ENCODE measurements around the gene B2M. TPM values are rescaled to one million over a fixed set of nuclear protein-coding genes. Genes with fewer than 3 reads are reported as not detected.
A peak's percentile ranks its signal among the peaks of the same experiment; 100 is the strongest.
"Not testable (repeated sequence)": the region's sequence is repeated elsewhere in the genome, so short reads cannot be mapped to it uniquely, and the experiment has no call there.

Gene B2M
- total RNA-seq, 2 donors from 2014 or later: 2,989 to 7,967 TPM

DNA sequence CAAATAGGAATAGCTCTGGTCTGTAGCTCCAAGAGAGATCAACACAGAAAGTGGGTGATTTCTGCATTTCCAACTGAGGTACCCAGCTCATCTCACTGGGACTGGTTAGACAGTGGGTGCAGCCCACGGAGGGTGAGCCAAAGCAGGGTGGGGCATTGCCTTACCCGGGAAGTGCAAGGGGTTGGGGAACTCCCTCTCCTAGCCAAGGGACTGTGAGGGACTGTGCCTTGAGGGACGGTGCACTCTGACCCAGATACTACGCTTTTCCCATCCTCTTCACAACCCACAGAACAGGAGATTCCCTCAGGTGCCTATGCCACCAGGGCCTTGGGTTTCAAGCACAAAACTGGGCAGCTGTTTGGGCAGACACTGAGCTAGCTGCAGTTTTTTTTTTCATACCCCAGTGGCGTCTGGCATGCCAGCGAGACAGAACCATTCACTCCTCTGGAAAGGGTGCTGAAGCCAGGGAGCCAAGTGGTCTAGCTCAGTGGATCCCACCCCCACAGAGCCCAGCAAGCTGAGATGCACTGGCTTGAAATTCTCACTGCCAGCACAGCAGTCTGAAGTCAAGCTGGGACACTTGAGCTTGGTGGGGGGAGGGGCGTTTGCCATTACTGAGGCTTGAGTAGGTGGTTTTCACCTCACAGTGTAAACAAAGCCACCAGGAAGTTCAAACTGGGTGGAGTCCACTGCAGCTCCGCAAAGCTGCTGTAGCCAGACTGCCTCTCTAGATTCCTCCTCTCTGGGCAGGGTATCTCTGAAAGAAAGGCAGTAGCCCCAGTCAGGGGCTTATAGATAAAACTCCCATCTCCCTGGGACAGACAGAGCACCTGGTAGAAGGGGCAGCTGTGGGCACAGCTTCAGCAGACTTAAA lies 28.3 kb upstream of the B2M start:
- Mint-ChIP-seq H3K4me3 (peak overlapping the region; percentile 72), H3K9me3 (peaks cover 18% of the 10 kb centered on the region), H3K27ac (peak overlapping the region; percentile 77 to 93), H3K36me3 (peaks cover 34% of the 10 kb centered on the region), H3K4me1 (ENCODE audit: low read depth in 2 of 2) (peaks cover 78 to 82% of the 10 kb centered on the region in 2 donors)
- ATAC-seq (peak; percentile 76 to 78), DNase-seq (ENCODE audit: low spot score) (peak; percentile 86)
- H3K27me3 Mint-ChIP-seq: not testable (repeated sequence)

DNA sequence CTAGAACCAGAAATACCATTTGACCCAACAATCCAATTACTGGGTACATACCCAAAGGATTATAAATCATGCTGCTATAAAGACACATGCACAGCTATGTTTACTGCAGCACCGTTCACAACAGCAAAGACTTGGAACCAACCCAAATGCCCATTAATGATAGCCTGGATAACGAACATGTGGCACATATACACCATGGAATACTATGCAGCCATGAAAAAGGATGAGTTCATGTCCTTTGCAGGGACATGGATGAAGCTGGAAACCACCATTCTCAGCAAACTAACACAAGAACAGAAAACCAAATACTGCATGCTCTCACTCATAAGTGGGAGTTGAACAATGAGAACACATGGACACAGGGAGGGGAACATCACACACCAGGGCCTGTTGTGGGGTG lies 22.0 kb upstream of the B2M start:
- peaks cover 40 to 41% of the 10 kb centered on the region in 2 donors for H3K4me1 Mint-ChIP-seq (ENCODE audit: low read depth in 2 of 2)
- H3K36me3 Mint-ChIP-seq: peaks cover 29% of the 10 kb centered on the region
- not testable (repeated sequence) for H3K4me3 Mint-ChIP-seq; H3K27me3 Mint-ChIP-seq; ATAC-seq; DNase-seq (ENCODE audit: low spot score)
- H3K9me3 Mint-ChIP-seq: peaks cover 12% of the 10 kb centered on the region
- peak overlapping the region in 1 of 2 donors; percentile 41 for H3K27ac Mint-ChIP-seq

DNA sequence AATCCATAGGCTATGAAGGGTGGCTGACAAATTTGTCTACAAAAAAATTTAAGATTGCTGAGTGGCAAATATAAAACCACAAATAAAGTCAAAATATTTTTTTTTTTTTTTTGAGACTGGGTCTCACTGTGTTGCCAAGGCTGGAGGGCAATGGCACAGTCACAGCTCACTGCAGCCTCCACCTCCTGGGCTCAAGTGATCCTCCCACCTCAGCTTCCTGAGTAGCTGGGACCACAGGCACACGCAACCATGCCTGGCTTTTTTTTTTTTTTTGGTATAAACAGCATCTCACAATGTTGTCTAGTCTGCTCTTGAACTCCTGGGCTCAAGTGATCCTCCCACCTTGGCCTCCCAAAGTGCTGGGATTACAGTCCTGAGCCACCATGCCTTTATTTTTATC lies 21.1 kb upstream of the B2M start:
- ATAC-seq; DNase-seq (ENCODE audit: low spot score); H3K4me3 Mint-ChIP-seq; H3K27me3 Mint-ChIP-seq: not testable (repeated sequence)
- H3K4me1 Mint-ChIP-seq (ENCODE audit: low read depth in 2 of 2): peaks cover 37 to 38% of the 10 kb centered on the region in 2 donors
- peak overlapping the region in 1 of 2 donors; percentile 63 for H3K27ac Mint-ChIP-seq
- H3K36me3 Mint-ChIP-seq: peaks cover 26% of the 10 kb centered on the region
- peaks cover 12% of the 10 kb centered on the region for H3K9me3 Mint-ChIP-seq

DNA sequence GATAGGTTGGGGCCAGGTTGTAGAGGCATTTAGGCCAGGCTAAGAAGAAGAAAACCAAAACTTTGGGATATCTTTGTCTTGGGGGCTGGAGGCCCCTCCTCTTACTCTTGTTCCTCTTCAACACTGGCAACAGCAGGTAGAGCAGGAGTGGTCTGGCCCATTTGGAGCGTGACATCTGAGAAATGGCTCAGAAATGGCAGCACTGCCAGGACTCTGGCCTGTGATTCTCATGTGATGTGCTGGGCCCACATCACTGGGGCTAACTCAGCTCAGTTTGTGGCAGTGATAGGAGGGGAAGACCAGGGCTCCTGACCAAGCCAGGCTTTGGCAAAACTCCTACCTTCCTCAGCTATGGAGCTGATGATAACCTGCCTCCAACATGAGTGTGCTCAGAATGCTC lies 18.7 kb upstream of the B2M start:
- no peak overlapping the region for H3K4me3 Mint-ChIP-seq
- ATAC-seq (no peak), DNase-seq (ENCODE audit: low spot score) (no peak)
- no peak overlapping the region for H3K27ac Mint-ChIP-seq
- H3K27me3 Mint-ChIP-seq: no peaks in the 10 kb centered on the region
- H3K36me3 Mint-ChIP-seq: peaks cover 12% of the 10 kb centered on the region
- H3K9me3 Mint-ChIP-seq: peaks cover 1% of the 10 kb centered on the region
- H3K4me1 Mint-ChIP-seq (ENCODE audit: low read depth in 2 of 2): peaks cover 17 to 24% of the 10 kb centered on the region in 2 donors

DNA sequence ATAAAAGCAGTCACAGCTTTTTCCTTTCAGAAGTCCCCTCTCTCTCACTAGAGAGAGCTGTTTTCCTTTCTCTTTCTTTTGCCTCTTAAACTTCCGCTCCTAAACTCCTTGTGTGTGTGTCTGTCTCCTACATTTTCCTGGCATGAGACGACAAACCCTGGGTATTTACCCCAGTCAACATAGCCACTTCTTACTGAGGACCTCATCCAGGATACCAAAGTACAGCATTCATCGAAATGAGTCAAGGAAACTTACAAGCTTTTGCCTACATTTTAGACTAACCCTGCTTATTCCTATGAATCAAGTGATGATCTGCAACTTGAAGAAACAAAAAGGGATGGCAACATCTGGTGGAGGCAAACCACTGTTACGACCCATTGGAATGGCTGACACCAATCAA lies 16.9 kb upstream of the B2M start:
- H3K36me3 Mint-ChIP-seq: no peaks in the 10 kb centered on the region
- no peak for DNase-seq (ENCODE audit: low spot score)
- H3K27me3 Mint-ChIP-seq: no peaks in the 10 kb centered on the region
- H3K9me3 Mint-ChIP-seq: no peaks in the 10 kb centered on the region
- H3K4me3 Mint-ChIP-seq: no peak overlapping the region
- H3K27ac Mint-ChIP-seq: peak overlapping the region; percentile 47 to 55
- ATAC-seq: no peak
- H3K4me1 Mint-ChIP-seq (ENCODE audit: low read depth in 2 of 2): peaks cover 9 to 14% of the 10 kb centered on the region in 2 donors

DNA sequence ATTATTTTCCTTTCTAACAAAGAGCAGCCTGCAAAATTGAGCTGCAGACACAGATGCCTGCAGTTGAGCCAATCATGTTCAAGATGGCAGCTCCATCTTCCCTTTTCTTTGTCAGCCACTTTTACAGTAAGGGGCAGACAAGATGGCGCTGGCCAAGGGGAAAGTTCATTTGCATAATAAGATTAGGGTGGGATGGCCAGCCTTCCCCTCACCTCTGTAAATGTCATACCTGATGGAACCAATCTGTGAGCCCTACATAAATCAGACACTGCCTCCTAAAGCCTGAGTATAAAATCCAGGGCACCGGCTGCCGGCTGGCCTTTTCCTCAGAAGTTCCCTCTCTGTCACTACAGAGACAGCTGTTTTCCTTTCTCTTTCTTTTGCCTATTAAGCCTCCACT lies 16.0 kb upstream of the B2M start:
- H3K27ac Mint-ChIP-seq: no peak overlapping the region
- DNase-seq (ENCODE audit: low spot score) (no peak), ATAC-seq (no peak)
- H3K36me3 Mint-ChIP-seq: no peaks in the 10 kb centered on the region
- no peaks in the 10 kb centered on the region for H3K9me3 Mint-ChIP-seq
- no peaks in the 10 kb centered on the region for H3K27me3 Mint-ChIP-seq
- no peak overlapping the region for H3K4me3 Mint-ChIP-seq
- peaks cover 9 to 14% of the 10 kb centered on the region in 2 donors for H3K4me1 Mint-ChIP-seq (ENCODE audit: low read depth in 2 of 2)

DNA sequence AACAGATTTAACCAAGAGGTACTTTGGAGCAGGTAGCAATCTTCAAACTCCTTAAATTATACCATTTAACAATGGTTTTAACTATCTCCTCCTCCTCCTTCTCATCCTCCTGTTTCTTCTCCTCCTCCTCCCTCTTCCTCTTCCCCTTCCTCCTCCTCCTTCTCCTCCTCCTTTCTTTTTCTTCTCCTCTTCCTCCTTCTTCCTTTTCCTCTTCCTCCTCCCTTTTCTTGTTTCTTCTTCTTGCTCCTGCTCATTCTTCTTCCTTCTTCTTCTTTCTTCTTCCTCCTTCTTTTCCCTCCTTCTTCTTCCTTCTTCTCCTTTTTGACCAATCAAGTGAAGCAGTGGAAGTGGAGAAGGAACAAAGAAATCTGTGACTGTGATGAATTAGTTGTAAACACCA lies 14.3 kb upstream of the B2M start:
- ATAC-seq (no peak), DNase-seq (ENCODE audit: low spot score) (no peak)
- peaks cover 9% of the 10 kb centered on the region for H3K36me3 Mint-ChIP-seq
- H3K27me3 Mint-ChIP-seq: no peaks in the 10 kb centered on the region
- no peaks in the 10 kb centered on the region for H3K9me3 Mint-ChIP-seq
- peaks cover 18 to 24% of the 10 kb centered on the region in 2 donors for H3K4me1 Mint-ChIP-seq (ENCODE audit: low read depth in 2 of 2)
- no peak overlapping the region for H3K4me3 Mint-ChIP-seq
- H3K27ac Mint-ChIP-seq: no peak overlapping the region

DNA sequence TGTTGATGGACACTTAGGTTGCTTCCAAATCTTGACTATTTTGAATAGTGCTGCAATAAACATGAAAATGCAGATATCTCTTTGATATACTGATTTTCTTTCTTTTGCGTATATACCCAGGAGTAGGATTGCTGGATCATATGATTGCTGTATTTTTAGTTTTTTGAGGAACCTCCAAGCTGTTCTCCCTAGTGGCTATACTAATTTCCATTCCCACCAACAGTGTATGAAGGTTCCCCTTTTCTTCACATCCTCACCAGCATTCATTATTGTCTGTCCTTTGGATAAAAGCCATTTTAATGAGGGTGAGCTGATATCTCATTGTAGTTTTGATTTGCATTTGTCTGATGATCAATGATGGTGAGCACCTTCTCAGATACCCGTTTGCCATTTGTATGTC lies 12.7 kb upstream of the B2M start:
- Mint-ChIP-seq H3K9me3 (peaks cover 2% of the 10 kb centered on the region), H3K27ac (no peak overlapping the region), H3K36me3 (peaks cover 21% of the 10 kb centered on the region), H3K4me3 (no peak overlapping the region), H3K4me1 (ENCODE audit: low read depth in 2 of 2) (peaks cover 20 to 30% of the 10 kb centered on the region in 2 donors), H3K27me3 (no peaks in the 10 kb centered on the region)
- ATAC-seq (no peak), DNase-seq (ENCODE audit: low spot score) (no peak)

DNA sequence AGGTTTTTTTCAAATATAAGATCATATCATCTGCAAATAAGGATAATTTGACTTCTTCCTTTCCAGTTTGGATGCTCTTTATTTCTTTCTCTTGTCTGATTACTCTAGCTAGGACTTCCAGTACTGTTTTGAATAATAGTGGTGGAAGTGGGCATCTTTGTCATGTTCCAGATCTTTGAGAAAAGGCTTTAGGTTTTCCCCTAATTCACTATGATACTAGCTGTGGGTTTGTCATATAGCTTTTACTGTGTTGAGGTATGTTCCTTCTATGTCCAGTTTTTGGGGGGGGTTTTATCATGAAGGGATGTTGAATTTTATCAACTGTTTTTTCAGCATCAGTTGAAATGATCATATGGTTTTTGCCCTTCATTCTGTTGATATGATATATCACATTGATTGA lies 10.6 kb upstream of the B2M start:
- Mint-ChIP-seq H3K36me3 (peaks cover 36% of the 10 kb centered on the region), H3K4me1 (ENCODE audit: low read depth in 2 of 2) (peaks cover 18 to 25% of the 10 kb centered on the region in 2 donors), H3K4me3 (peak overlapping the region; percentile 3), H3K27ac (peak overlapping the region; percentile 13 to 65)
- ATAC-seq: peak; percentile 56 to 60
- not testable (repeated sequence) for H3K27me3 Mint-ChIP-seq; H3K9me3 Mint-ChIP-seq; DNase-seq (ENCODE audit: low spot score)

DNA sequence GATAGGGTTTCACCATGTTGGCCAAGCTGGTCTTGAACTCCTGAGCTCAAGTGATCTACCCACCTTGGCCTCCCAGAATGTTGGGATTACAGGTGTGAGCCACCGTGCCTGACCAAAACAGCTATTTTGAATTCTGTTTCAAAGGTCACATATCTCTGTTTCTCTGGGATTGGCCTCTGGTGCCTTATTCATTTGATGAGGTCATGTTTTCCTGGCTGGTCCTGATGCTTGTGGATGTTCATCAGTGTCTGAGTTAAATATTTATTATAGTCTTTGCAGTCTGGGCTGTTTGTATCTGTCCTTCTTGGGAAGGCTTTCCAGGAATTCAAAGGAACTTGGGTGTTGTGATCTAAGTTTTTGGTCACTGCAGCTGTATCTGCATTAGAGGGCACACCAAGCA lies 5.3 kb upstream of the B2M start:
- Mint-ChIP-seq H3K9me3 (peaks cover 8% of the 10 kb centered on the region), H3K36me3 (peaks cover 31% of the 10 kb centered on the region), H3K27me3 (no peaks in the 10 kb centered on the region), H3K4me3 (no peak overlapping the region), H3K27ac (no peak overlapping the region), H3K4me1 (ENCODE audit: low read depth in 2 of 2) (peaks cover 24 to 28% of the 10 kb centered on the region in 2 donors)
- ATAC-seq: no peak
- no peak for DNase-seq (ENCODE audit: low spot score)

DNA sequence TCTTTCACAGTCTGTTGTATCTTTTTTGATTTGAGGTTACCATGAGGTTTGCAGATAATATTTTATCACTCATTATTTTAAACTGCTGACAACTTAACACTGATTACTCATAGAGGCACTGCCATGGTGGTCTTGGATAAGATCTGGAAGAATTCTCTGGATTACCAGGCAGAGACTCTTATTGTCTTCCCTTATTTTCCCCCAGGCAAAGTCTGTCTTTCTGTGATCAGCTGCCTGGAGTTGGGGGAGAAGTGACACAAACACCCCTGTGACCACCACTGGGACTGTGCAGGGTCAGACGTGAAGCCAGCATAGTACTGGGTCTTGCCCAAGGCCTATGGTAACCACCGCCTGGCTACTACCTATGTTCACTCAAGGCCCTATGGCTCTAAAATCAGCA lies 4.9 kb upstream of the B2M start:
- H3K27ac Mint-ChIP-seq: no peak overlapping the region
- H3K27me3 Mint-ChIP-seq: no peaks in the 10 kb centered on the region
- ATAC-seq (no peak), DNase-seq (ENCODE audit: low spot score) (no peak)
- peaks cover 22 to 28% of the 10 kb centered on the region in 2 donors for H3K4me1 Mint-ChIP-seq (ENCODE audit: low read depth in 2 of 2)
- H3K4me3 Mint-ChIP-seq: no peak overlapping the region
- peaks cover 8% of the 10 kb centered on the region for H3K9me3 Mint-ChIP-seq
- H3K36me3 Mint-ChIP-seq: peaks cover 34% of the 10 kb centered on the region

DNA sequence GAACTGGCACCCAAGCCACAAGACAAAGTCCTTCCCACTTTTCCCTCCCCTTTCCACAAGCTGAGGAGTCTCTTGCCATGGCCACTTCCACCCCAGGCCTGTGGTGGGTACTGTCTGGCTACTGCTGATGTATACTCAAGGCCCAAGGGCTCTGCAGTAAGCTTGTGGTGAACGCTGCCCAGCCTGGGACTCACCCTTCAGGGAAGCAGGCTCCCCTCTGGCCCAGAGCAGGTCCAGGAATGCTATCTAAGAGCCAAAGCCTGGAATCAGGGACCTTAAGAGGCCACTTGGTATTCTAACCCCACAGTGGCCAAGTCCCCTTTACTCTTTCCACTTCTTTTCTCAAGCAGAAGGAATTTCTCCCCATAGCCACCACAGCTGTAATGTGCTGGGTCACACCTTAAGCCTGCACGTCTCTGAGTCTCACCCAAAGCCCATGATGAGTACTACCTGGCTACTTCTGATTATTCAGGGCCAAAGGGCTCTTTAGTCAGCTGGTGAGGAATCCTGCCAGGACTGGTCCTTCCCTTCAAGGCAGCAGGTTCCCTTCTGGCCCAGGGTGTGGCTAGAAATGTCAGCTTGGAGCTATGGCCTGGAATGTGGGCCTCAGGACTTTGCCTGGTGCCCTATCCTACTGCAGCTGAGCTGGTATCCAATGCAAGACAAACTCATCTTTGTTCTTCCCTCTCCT lies 4.2 kb upstream of the B2M start:
- H3K27ac Mint-ChIP-seq: peak overlapping the region in 1 of 2 donors; percentile 58
- no peaks in the 10 kb centered on the region for H3K27me3 Mint-ChIP-seq
- DNase-seq (ENCODE audit: low spot score) (no peak), ATAC-seq (no peak)
- peaks cover 8% of the 10 kb centered on the region for H3K9me3 Mint-ChIP-seq
- H3K36me3 Mint-ChIP-seq: peaks cover 33% of the 10 kb centered on the region
- H3K4me3 Mint-ChIP-seq: no peak overlapping the region
- H3K4me1 Mint-ChIP-seq (ENCODE audit: low read depth in 2 of 2): peaks cover 19 to 27% of the 10 kb centered on the region in 2 donors

DNA sequence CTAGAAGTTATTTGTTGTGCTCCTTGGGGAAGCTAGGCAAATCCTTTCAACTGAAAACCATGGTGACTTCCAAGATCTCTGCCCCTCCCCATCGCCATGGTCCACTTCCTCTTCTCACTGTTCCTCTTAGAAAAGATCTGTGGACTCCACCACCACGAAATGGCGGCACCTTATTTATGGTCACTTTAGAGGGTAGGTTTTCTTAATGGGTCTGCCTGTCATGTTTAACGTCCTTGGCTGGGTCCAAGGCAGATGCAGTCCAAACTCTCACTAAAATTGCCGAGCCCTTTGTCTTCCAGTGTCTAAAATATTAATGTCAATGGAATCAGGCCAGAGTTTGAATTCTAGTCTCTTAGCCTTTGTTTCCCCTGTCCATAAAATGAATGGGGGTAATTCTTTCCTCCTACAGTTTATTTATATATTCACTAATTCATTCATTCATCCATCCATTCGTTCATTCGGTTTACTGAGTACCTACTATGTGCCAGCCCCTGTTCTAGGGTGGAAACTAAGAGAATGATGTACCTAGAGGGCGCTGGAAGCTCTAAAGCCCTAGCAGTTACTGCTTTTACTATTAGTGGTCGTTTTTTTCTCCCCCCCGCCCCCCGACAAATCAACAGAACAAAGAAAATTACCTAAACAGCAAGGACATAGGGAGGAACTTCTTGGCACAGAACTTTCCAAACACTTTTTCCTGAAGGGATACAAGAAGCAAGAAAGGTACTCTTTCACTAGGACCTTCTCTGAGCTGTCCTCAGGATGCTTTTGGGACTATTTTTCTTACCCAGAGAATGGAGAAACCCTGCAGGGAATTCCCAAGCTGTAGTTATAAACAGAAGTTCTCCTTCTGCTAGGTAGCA lies 851 bp upstream of the B2M start:
- peak overlapping the region; percentile 99 for H3K27ac Mint-ChIP-seq
- H3K36me3 Mint-ChIP-seq: peaks cover 41% of the 10 kb centered on the region
- H3K4me1 Mint-ChIP-seq (ENCODE audit: low read depth in 2 of 2): peaks cover 44 to 49% of the 10 kb centered on the region in 2 donors
- DNase-seq (ENCODE audit: low spot score) (peak; percentile 72), ATAC-seq (no peak)
- H3K4me3 Mint-ChIP-seq: peak overlapping the region; percentile 96
- no peaks in the 10 kb centered on the region for H3K27me3 Mint-ChIP-seq
- H3K9me3 Mint-ChIP-seq: peaks cover 1% of the 10 kb centered on the region

All from natural killer cell treated with Interleukin-12 subunit alpha and Interleukin-12 subunit beta and Interleukin-15 and Interleukin-18, amount 100 ng/mL, for 72 hours (primary cell).